ENCODE data around the gene LRAT.

Gene LRAT

GRCh38 chr4:154757713-154758112, 13.9 kb downstream of the LRAT start:
- TF ChIP-seq CTCF (IDR thresholded peaks at IDR 0.05), result no peak
- no peak overlapping the region for H3K4me3 ChIP-seq
- no peak overlapping the region for H3K27ac ChIP-seq
- DNase-seq (ENCODE audit: low spot score), result no peak

- TF ChIP-seq CTCF (IDR thresholded peaks at IDR 0.05), result no peak
- no peak overlapping the region for H3K27ac ChIP-seq
- H3K4me3 ChIP-seq, result no peak overlapping the region
- no peak for DNase-seq (ENCODE audit: low spot score)
These were observed 17.1 kb downstream of the LRAT start for GRCh38 chr4:154760895-154761294.

- no peak for TF ChIP-seq CTCF (IDR thresholded peaks at IDR 0.05)
- H3K4me3 ChIP-seq, result no peak overlapping the region
- H3K27ac ChIP-seq, result no peak overlapping the region
- DNase-seq (ENCODE audit: low spot score), result no peak
These were observed 34.5 kb downstream of the LRAT start for GRCh38 chr4:154778264-154778663.

GRCh38 chr4:154779362-154779947, 35.7 kb downstream of the LRAT start:
- no peak overlapping the region for H3K4me3 ChIP-seq
- H3K27ac ChIP-seq, result no peak overlapping the region
- no peak for DNase-seq (ENCODE audit: low spot score)
- peak; percentile 29 for TF ChIP-seq CTCF (IDR thresholded peaks at IDR 0.05)

- no peak within 1 kb of the TSS for H3K27ac ChIP-seq
- TF ChIP-seq CTCF (IDR thresholded peaks at IDR 0.05), result no peak
- no peak for DNase-seq (ENCODE audit: low spot score)
- no peak within 1 kb of the TSS for H3K4me3 ChIP-seq
These were observed 37.6 kb downstream of the LRAT start, which contains the start of gene RBM46 for GRCh38 chr4:154781126-154781982. Gene RBM46 (plus strand): TSS chr4:154781272. CDS start chr4:154796753, 15,481 bp downstream.

GRCh38 chr4:154781983-154782293, 38.1 kb downstream of the LRAT start:
- TF ChIP-seq CTCF (IDR thresholded peaks at IDR 0.05), result no peak
- no peak for DNase-seq (ENCODE audit: low spot score)
- Histone ChIP-seq H3K4me3 (no peak overlapping the region), H3K27ac (no peak overlapping the region)

Measured in coronary artery (tissue), 2 donors.